SK-N-SH (cell line): ENCODE measurements around the gene FOXE3. TPM values are rescaled to one million over a fixed set of nuclear protein-coding genes. Genes with fewer than 3 reads are reported as not detected.

Experiments used
- CTCF ChIA-PET: fragments of 300-600, 350-600 bp; formaldehyde crosslinking; extraction: SDS; loops from one replicate; lab custom pipeline; 2021; lab: Yijun Ruan, JAX
- POLR2A ChIA-PET: fragments of 350-600 bp; sonication (Branson Sonifier 250); formaldehyde crosslinking; extraction: SDS; loops from one replicate; lab custom pipeline; 2020; ENCODE audit warnings: antibody characterized with exemption, inconsistent platforms; lab: Yijun Ruan, JAX
- DNase-seq: peaks from one replicate; pipeline ENCODE4 v3.0.0; 2012
- H2AFZ ChIP-seq: fragments of 200-600 bp; sonication (generic); 2 replicates; pipeline ENCODE4 v1.8.1; 2016; ENCODE audit warnings: antibody characterized with exemption, mild to moderate bottlenecking, low read depth
- H3F3A ChIP-seq: fragments of 200-600 bp; sonication (generic); replicated peaks from 2 replicates; pipeline ENCODE3; 2016; ENCODE audit warnings: antibody characterized with exemption, mild to moderate bottlenecking; ENCODE audit not compliant: insufficient read depth
- H3K27ac ChIP-seq, 2 experiments: fragments of 200-500 bp in 1 of 2; fragments of 200-600 bp in 1 of 2; sonication (Bioruptor generic) in 1 of 2; sonication (generic), shearing (Covaris generic) in 1 of 2; 2 replicates each; pipeline versions ENCODE4 v1.5.1 to v1.6.1; 2014 to 2016; ENCODE audit warnings: low read depth in 2 of 2, inconsistent platforms in 1 of 2, low read length in 1 of 2, mild to moderate bottlenecking in 1 of 2, mixed read lengths in 1 of 2
- H3K27me3 ChIP-seq: fragments of 200-600 bp; sonication (generic), shearing (Covaris generic); 2 replicates; pipeline ENCODE4 v1.6.1; 2016; ENCODE audit warnings: mixed run types; ENCODE audit not compliant: insufficient read depth
- H3K36me3 ChIP-seq, 2 experiments: fragments of 200-500 bp in 1 of 2; fragments of 200-600 bp in 1 of 2; sonication (Bioruptor generic) in 1 of 2; sonication (generic) in 1 of 2; replicated peaks in 1 of 2; 2 replicates each; pipeline versions ENCODE3 to v1.5.1; 2014 to 2016; ENCODE audit warnings: low read length in 1 of 2, mild to moderate bottlenecking in 1 of 2; ENCODE audit not compliant: insufficient read depth in 2 of 2, control insufficient read depth in 1 of 2
- H3K4me1 ChIP-seq, 2 experiments: fragments of 200-500 bp in 1 of 2; fragments of 200-600 bp in 1 of 2; sonication (Bioruptor generic) in 1 of 2; sonication (generic), shearing (Covaris generic) in 1 of 2; 2 replicates each; pipeline versions ENCODE4 v1.5.1 to v1.6.1; 2014 to 2016; ENCODE audit warnings: low read depth in 1 of 2, low read length in 1 of 2, mixed run types in 1 of 2; ENCODE audit not compliant: insufficient read depth in 2 of 2, control insufficient read depth in 1 of 2
- H3K4me2 ChIP-seq: fragments of 200-600 bp; sonication (generic), shearing (Covaris generic); 2 replicates; pipeline ENCODE4 v1.6.1; 2017; ENCODE audit warnings: mixed run types
- H3K4me3 ChIP-seq, 2 experiments: fragments of 200-500 bp in 1 of 2; fragments of 200-600 bp in 1 of 2; sonication (Bioruptor generic) in 1 of 2; sonication (generic), shearing (Covaris generic) in 1 of 2; 2 replicates each; pipeline versions ENCODE4 v1.5.1 to v1.8.1; 2014 to 2016; ENCODE audit warnings: low read depth in 2 of 2, inconsistent platforms in 1 of 2, low read length in 1 of 2, mild to moderate bottlenecking in 1 of 2, mixed read lengths in 1 of 2, moderate library complexity in 1 of 2
- H3K79me2 ChIP-seq: fragments of 200-600 bp; sonication (generic); 2 replicates; pipeline ENCODE4 v1.8.1; 2017; ENCODE audit warnings: mild to moderate bottlenecking; ENCODE audit not compliant: insufficient read depth
- H3K9ac ChIP-seq: fragments of 200-600 bp; sonication (generic); 2 replicates; pipeline ENCODE4 v1.6.1; 2017; ENCODE audit warnings: mixed run types
- H3K9me2 ChIP-seq: fragments of 200-600 bp; sonication (generic); 2 replicates; pipeline ENCODE4 v1.6.1; 2017; ENCODE audit warnings: mixed run types
- H3K9me3 ChIP-seq: fragments of 200-600 bp; sonication (generic); 2 replicates; pipeline ENCODE4 v1.6.1; 2017; ENCODE audit warnings: mixed run types, mild to moderate bottlenecking, moderate library complexity
- H4K20me1 ChIP-seq: fragments of 200-600 bp; sonication (generic); 2 replicates; pipeline ENCODE4 v1.6.1; 2017; ENCODE audit warnings: mild to moderate bottlenecking, mixed run types; ENCODE audit not compliant: insufficient read depth
- CHD2 ChIP-seq: fragments of 150-350 bp; IDR thresholded peaks from 2 replicates; pipeline ENCODE4 v1.6.1; 2018; ENCODE audit warnings: low read length; ENCODE audit not compliant: partially characterized antibody
- EP300 ChIP-seq, 2 experiments: IDR thresholded peaks; 2 replicates each; pipeline versions ENCODE4 v1.4.0 to v1.6.1; 2012; ENCODE audit warnings: borderline replicate concordance in 1 of 2, low read depth in 1 of 2, low read length in 1 of 2
- GABPA ChIP-seq: IDR thresholded peaks from 2 replicates; pipeline ENCODE4 v1.4.0; 2012; ENCODE audit warnings: low read depth, mild to moderate bottlenecking
- JUND ChIP-seq: IDR thresholded peaks from 2 replicates; pipeline ENCODE4 v1.4.0; 2012
- MEF2A ChIP-seq: IDR thresholded peaks from 2 replicates; pipeline ENCODE4 v1.4.0; 2012; ENCODE audit warnings: low read depth, borderline replicate concordance
- NFIC ChIP-seq: IDR thresholded peaks from 2 replicates; pipeline ENCODE4 v1.4.0; 2012; ENCODE audit warnings: borderline replicate concordance
- POLR2AphosphoS5 ChIP-seq: IDR thresholded peaks from 2 replicates; pipeline ENCODE4 v1.6.1; 2012; ENCODE audit warnings: low read depth, low read length
- REST ChIP-seq: IDR thresholded peaks from 2 replicates; pipeline ENCODE4 v1.6.1; 2012; ENCODE audit warnings: mild to moderate bottlenecking, low read depth, low read length, moderate library complexity
- RFX5 ChIP-seq: IDR thresholded peaks from 2 replicates; pipeline ENCODE4 v1.6.1; 2012; ENCODE audit warnings: mild to moderate bottlenecking, improper control_type of control experiment, low read length
- RXRA ChIP-seq: IDR thresholded peaks from 2 replicates; pipeline ENCODE4 v1.4.0; 2012; ENCODE audit warnings: low read depth, mild to moderate bottlenecking, borderline replicate concordance
- USF2 ChIP-seq: fragments of 150-350 bp; IDR thresholded peaks from 2 replicates; pipeline ENCODE4 v1.6.1; 2017; ENCODE audit warnings: antibody characterized with exemption, low read length, low read depth, borderline replicate concordance
- WGBS: methylation state at CpG from one replicate; pipeline ENCODE4 v1.1.6; 2017; ENCODE audit warnings: low lambda C conversion rate; 5-methylcytosine and 5-hydroxymethylcytosine counted together
- polyA plus RNA-seq, 3 experiments: library from polyadenylated mRNA; depleted of rRNA; stranded (reverse); fragments of >200 nt; gene quantifications; 2 replicates each; pipeline ENCODE4 v1.2.3, GENCODE V29; 2012

FOXE3 gene
- polyA plus RNA-seq, 1 of the 3 experiments (the other 2 are of a cell fraction), result not detected

GRCh38 chr1:47439017-47439818 lies 23.1 kb downstream of the FOXE3 start:
- POLR2A ChIA-PET, result no interaction called here
- TF ChIP-seq EP300 (IDR thresholded peaks at IDR 0.05; ENCODE audit: borderline replicate concordance in 1 of 2, low read depth in 1 of 2, low read length in 1 of 2), result no peak
- TF ChIP-seq CHD2, result no peak
- no peak for TF ChIP-seq GABPA
- TF ChIP-seq REST, result no peak

GRCh38 chr1:47439819-47440598 lies 23.9 kb downstream of the FOXE3 start:
- peaks cover 82% of the 10 kb centered on the region for H3K27me3 ChIP-seq
- H3K4me2 ChIP-seq, result no peak overlapping the region
- peaks cover 0 to 6% of the 10 kb centered on the region in 2 experiments; a peak in 1 of 4 replicates for H3K4me1 ChIP-seq
- H3F3A ChIP-seq, result no peaks in the 10 kb centered on the region
- H3K4me3 ChIP-seq, result no peak overlapping the region
- POLR2A ChIA-PET, result no interaction called here
- H3K9me3 ChIP-seq, result no peaks in the 10 kb centered on the region
- 56% methylated on average over 20 of the region's 20 CpGs for WGBS
- CTCF ChIA-PET, result interaction anchor here (1.2 to 3.3 kb wide), 8 partner anchors 8 to 287 kb away, joined by 3 to 29 read pairs (median 11); no protein-coding TSS in a partner anchor
- no peaks in the 10 kb centered on the region; the same call in 1 of the 2 replicates for H4K20me1 ChIP-seq
- H3K36me3 ChIP-seq, result no peaks in the 10 kb centered on the region
- TF ChIP-seq JUND (no peak), POLR2AphosphoS5 (no peak), MEF2A (no peak), RFX5 (no peak), NFIC (no peak), USF2 (no peak), RXRA (no peak)
- H3K27ac ChIP-seq, result no peak overlapping the region
- peak; percentile 23 for DNase-seq
- H3K9me2 ChIP-seq, result no peaks in the 10 kb centered on the region
- H2AFZ ChIP-seq, result no peak overlapping the region
- no peak overlapping the region for H3K9ac ChIP-seq
- no peaks in the 10 kb centered on the region for H3K79me2 ChIP-seq

More at GRCh38 chr1:47439017-47439818, 23.1 kb downstream of the FOXE3 start:
- Histone ChIP-seq H3K9me3 (no peaks in the 10 kb centered on the region), H3F3A (no peaks in the 10 kb centered on the region), H3K4me1 (peaks cover 0 to 6% of the 10 kb centered on the region in 2 experiments; a peak in 1 of 4 replicates), H3K9ac (no peak overlapping the region), H4K20me1 (no peaks in the 10 kb centered on the region; the same call in 1 of the 2 replicates), H3K27ac (no peak overlapping the region), H3K27me3 (peaks cover 82% of the 10 kb centered on the region), H3K36me3 (no peaks in the 10 kb centered on the region), H3K79me2 (no peaks in the 10 kb centered on the region), H3K9me2 (no peaks in the 10 kb centered on the region), H3K4me2 (no peak overlapping the region), H2AFZ (no peak overlapping the region), H3K4me3 (no peak overlapping the region)
- DNase-seq, result peak; percentile 50
- 35% methylated on average over 13 of the region's 86 CpGs for WGBS
- CTCF ChIA-PET, result interaction anchor here (0.6 to 28.7 kb wide), 11 partner anchors 8 to 622 kb away, joined by 3 to 1422 read pairs (median 6); no protein-coding TSS in a partner anchor
